Activated CD8-positive, alpha-beta memory T cell treated with anti-CD3 and anti-CD28 coated beads for 1 hour (primary cell): ENCODE measurements around the gene CHGA.

ENCODE experiments used
- DNase-seq, 2 donors: peaks; one replicate each; pipeline ENCODE4 v3.0.0-alpha.2; 2020; ENCODE audit warnings: low read depth in 1 of 2; ENCODE audit errors: extremely low read depth in 1 of 2

The CHGA gene

DNA sequence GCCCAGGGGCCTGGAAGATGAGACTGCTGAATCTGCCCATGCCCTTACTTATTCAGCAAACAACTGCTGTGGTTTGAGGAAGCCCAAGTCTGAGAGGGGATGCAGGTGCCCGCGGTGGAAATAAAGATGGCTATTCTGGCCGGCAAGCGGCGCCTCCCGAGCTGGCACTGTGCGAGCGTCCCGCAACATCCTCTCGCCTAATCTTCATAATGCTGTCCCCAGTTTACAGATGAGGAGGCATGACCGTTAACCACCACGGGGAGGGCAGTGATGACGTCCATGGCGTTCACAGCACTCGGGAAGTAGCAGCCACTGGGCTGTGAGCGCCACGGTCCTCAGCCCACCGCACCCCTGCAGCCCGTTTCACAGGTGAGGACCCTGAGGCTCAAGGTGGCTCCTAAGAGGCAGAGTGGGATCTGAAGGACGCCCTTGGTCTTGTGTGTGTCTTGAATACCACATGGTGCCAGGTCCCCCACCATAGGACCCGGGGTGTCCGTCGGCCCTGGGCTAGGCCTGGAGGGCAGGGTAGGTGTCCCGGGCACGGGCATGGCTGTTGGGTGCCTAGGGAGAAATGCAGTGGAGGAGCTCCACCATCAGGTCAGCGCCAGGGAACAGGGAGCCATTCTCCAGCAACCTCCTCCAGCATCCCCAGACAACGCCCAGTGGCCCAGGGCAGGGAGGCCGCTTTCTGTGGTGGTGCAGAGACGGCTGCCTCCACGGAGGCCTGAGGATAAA lies 20.2 kb downstream of the CHGA start:
- no peak for DNase-seq

DNA sequence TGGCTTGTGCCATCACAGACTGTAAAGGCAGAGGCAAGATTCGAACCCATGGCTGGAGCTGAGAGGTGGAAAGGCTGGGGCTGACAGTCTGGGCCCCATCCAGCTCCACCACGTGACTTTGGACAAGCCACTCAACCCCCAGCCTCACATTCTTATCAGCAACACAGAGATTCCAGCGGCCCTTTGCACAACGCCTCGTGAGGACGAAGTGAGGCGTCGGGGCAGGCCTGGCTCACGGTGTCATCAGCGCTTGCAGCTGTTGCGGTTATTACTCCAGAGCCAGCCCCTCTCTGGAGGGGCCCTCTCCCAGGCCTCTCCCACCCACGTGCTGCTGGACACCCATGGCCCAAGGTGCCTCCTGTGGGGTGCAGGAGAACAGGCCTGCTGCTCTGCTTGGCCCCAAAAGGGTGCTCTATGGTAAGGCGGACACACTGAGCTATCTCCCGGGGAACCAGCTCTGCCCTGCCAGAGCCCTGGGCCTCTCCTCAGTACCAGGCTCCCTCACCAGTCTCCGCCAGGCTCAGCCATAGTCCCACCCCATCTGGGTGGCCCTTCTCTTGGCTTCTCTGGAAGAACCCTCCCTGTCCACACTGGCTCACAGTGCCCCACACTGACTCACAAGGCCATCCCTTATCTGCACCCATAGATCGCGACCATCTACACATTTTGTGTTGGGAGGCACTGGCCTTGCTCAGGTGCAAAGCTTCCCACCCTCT lies 21.1 kb downstream of the CHGA start:
- DNase-seq = no peak

DNA sequence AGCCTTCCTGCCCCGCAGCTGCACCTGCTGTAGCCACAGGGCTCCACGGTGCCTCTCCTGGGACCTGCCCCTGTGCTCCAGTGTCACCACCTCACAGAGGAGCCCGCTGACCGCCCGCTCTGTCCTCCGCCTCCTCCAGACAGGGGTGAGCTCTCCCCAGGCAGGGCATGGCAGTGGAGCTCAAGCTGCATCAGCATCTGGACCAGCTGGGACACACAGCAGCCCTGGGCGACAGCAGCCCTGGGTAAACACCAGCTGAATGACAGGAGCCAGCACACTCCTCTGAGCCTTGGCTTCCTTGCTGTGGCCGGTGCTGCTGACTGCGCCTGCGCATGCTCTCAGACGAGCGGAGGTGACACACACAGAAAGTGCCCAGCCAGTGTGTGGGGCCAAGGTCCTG lies 22.0 kb downstream of the CHGA start:
- DNase-seq = no peak

DNA sequence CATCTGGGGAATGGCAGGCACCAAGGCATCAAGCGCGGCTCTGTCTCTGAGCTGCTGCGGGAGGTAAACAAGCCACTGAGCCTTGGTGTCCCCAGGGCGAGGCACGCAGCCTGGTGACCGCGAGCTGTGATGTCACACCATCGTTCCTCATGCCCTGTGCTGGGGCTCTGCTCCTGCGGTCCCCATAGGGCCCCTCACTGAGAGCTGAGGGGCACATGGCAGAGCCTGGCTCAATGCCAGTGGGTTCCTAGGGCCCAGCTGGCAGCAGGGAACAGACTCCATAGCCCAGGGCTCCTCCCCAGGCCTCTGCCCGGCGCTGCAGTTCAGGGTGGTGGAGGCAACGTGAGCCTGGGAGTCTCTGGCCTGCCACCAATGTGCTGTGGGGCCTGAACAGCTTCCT lies 22.6 kb downstream of the CHGA start:
- no peak for DNase-seq

DNA sequence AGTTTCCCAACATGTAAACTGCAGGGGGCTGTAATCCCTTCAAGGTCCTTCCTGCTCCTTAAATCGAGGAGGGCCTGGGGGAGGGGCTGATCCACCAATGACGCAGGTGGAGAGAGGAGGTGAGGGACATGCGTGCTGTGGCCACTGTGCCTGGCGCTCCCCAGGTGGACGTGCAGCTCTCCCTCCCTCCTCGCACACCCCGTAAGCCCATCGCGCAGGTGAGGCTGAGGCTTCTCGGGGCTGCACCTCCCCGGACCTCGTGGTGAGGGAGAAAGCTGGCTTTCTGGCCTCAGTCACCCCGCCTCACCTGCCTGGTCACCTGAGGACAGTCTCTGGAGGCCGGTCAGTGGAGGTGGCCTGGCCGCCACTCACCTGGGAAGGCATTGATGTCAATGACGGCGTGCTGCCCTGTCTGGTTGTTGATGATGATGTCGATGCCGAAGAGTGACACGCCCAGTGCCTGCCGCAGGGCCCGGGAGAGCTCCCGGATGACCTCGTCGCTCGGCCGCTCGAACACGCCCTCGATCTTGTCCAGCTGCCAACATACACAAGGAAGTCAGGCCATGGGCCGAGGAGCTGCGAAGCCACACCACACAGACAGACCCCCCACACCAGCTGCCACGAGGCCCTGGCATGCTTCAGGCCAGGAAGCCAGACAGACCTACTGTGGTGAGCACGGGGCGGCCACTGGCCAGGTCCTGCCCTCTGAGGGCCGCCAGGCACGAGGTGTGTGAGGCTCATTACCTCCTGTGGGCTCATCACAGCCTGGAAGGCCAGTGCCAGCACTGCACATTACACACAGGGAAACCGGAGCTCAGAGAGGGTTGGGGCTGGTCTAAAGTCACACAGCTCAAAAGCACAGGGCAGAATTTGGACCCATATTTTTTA lies 23.3 kb downstream of the CHGA start:
- no peak for DNase-seq

DNA sequence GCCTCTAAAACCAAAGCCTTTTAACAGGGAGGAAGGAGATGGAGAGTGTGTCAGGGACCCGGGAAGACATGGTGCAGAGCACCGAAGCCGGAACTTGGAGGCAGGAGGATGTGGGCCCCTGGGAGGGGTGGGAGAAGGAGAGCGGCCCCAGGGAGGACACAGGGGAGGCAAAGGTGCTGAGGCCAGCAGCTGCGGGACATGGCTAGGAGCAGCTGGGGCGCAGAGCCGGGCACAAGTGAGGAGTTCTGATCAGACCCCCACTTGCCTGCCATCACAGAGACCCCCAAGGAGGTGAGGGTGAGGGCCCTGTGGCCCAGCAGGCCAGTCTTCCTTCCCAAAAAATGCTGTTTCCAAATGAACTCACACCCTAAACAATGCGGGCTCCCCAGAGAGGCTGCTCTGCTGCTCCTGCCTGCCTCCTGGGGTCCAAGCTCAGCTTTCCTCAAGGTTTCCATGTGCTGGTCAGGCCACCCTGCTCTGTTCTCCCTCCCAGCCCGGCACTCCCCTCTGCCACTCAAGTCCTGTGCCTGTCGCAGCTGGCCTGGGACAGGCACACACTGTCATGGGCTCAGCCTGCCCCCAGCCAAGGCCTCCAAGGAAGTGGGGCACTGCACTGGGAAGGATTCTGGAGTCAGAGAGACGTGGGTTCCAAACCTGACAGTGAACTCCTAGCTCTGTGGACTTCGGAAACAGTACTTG lies 24.0 kb downstream of the CHGA start:
- no peak for DNase-seq

DNA sequence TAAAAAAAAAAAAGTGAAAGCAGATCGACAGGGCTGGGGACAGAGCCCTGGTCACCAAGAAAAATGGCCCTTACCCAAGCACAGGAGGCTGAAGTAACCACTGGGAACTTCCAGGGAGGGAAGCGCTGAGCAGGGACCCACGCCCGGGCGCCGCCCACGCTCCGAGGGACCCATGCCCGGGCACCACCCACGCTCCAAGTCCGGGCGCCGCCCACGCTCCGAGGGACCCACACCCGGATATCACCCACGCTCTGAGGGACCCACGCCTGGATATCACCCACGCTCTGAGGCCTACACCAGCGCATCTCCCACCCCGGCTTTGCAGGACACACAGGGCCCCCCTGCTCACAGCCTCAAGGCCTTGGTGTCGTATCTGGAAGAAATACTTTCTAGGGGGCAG lies 25.7 kb downstream of the CHGA start:
- DNase-seq = no peak

DNA sequence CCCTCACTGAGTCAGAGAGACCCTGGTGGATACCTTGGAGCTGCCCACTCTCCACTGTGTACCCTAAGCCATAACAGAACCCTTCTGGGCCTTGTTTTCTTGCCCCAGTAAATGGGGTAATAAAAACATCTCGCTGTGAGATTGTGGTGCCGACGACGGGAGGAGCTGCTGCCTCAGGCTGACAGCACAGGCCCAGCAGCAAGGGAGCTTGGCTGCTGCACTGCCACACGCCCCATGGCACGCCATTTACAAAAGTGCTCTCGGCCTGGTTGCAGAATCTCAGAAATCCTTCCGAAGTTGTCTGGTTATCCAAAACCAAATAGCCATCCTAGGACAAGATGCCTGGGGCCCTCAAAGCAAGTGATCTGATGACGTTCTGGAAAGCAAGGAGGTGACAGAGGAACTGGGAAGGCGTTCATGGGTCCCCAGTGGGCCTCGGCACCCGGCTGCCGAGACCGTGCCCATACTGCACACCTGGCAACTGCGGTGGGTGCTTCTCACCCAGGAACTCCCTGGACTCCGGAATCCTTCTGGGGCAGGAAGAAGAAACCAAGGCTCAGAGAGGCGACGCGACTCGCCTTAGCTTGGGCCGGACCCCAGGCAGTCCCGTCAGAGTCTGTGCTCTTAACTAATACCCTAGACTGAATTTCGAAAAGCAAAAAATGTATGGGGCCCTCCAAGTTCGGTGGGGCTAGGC lies 26.7 kb downstream of the CHGA start:
- no peak for DNase-seq

DNA sequence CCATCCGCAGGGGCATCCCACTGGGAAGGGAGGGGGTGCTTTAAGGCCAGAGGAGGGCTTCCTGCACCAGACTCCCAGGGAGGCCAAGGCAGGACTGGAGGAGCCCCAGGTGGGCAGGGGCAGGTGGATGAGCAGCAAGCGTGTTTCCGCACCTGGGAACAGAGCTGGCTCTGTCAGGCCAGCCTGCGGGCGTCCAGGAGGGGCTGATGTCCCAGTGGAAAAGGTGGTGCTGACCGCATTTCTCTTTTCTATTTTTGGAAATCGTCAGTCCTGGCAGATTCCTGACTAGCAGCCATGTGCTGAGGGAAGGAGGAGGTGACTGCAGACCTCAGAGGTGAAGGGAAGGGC lies 27.2 kb downstream of the CHGA start:
- DNase-seq = no peak

DNA sequence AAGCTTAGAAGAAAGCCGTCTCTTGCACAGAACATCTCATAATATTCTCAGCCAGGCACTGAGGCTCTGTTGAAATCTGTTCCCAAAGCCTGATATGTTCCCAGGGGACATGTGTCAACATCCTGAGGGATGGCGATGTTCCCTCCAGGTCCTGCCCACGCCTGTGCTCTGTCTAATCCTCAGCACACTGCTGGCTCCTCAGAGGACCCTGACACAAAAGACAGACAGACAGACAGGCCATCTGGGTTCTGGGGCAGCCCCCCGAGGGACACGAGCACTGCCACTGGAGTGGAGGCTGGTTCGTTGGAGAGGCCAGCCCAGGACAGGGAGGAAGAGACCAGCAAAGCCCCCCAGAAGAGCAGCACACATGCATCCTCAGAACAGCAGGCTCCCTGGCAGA lies 27.8 kb downstream of the CHGA start:
- DNase-seq = no peak

DNA sequence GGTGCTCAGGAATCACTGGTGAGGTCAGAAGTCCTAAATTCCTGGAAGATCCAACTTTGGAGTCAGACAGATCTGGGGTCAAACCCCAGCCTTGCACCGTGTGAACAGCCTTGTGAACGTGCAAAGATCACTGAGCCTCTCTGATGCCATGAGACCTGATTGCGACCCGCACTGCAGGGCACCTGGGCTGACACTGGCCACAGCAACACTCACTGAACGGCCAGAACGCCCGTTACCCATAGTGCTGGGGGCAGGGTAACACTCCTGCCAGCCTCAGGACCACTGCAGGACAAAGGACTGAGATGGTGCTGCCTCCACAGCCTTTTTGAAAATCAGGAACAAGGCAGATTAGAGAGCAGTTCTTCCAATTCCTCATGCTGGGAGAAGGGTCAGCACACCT lies 28.3 kb downstream of the CHGA start:
- no peak for DNase-seq

DNA sequence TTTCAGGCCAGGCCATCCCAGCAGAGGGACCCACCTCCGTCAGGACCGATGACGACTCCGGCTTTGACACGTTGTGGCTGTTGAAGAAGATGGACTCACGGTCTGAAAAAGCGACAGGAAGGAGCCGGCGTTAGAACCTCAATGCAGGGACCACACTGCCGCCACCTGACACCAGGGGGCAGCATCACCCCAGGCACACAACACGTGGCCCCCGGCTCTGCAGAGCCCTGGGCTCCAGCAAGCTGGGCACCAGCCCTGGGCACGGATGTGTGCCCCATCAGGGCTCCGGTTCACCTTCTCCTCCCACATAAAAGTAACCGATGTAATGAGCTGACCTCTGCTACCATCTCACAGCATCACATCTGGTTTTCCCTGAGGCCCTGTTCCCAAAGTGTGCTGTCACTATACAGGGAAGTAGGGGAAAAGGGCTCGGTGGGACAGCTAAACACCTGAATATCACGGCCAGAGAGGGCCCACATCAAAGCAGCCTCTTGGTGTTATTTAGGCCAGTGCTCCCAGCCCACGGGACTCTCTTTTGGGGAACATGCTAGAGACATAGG lies 29.0 kb downstream of the CHGA start:
- DNase-seq = peak; percentile 36 to 73

DNA sequence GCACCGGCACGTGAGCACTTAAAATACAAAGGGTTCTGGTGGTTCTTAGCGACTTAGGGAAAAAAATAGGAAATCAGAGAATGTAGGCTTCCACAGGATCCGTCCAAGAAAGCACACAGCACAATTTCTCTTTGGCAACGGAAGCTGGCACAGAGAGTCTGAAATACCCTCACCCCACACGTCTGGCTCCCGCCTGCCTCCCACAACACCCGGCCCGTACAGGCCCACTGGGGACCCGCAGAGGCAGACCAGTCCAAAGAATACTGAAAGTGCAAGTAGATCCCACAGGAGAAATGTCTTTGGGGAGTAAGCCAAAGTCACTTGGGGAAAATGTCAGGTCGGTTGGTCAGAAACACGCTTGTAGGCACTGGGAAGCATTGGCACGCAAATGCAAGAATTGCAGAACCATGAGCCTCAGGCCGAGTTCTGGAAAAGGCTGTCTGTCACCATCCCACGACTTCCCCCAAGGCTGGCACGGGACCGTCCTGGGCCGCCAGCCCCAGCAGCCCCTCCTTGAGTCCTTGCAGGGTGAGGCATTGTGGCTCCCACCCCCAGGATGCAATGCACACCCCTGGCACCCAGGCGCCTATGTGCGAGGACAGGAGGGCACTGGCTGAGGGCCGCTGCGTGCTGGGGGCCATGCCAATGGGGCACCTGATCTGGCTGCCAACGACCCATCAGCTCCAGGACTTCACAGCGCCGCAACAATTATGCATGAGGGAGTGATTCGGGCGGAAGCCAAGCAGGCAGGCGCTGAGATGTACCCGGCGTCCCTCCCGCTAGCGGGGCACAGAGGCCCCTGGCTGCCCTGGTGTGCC lies 29.7 kb downstream of the CHGA start:
- DNase-seq = no peak

DNA sequence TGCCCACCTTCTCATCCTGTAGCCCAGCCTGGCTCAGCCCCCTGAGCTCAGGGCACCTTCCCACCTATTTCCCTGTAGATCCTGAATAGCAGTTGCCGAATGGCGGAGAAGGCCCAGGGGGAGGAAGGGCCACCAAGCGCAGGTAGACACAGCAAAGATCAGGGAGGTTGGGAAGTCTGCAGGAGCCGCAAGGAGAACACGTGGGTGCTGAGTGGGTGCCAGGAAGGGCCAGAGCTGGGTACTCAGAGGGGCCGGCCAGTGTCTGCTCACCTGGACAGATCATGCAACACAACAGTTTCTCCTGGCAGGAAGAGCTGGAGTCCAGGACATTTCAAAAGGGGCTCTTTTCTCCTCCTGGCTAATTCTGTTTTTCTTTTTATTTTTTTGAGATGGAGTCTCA lies 30.6 kb downstream of the CHGA start:
- no peak for DNase-seq

DNA sequence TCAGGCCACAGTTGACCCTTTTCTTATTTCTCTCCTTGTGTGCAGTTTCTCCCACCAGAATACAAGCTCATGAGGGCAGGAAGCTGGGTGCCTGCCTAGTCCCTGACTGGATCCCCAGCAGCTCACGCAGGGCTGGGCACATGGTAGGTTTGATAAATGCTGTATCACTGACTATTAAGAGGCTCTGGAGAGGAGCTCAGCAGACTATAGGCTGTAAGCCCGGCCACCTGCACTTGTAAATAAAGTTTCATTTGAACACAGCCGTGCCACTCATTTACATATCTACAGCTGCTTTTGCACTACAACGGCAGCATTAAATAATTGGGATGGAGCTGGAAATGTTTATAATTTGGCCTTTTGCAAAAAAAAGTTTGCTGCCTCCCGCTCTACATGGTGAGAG lies 32.0 kb downstream of the CHGA start:
- no peak for DNase-seq

DNA sequence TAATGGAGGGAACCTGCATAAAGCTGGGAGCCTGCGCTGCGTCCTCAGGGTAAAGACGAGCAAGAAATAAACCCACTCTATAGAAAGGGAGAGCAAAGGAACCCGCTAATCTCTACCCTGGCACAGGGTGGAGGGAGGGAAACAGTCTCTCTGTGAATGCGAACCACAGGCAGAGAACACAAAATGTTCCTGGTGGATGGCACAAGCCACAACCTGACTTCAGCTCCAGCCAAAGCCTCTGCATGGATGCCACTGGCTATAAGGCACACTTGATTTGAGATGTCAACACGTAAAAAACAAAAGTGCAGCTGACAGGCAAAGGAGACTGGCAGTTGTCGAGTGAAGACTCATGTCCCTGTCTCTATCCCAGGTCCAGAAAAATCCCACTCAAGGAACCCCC lies 32.4 kb downstream of the CHGA start:
- DNase-seq = no peak

DNA sequence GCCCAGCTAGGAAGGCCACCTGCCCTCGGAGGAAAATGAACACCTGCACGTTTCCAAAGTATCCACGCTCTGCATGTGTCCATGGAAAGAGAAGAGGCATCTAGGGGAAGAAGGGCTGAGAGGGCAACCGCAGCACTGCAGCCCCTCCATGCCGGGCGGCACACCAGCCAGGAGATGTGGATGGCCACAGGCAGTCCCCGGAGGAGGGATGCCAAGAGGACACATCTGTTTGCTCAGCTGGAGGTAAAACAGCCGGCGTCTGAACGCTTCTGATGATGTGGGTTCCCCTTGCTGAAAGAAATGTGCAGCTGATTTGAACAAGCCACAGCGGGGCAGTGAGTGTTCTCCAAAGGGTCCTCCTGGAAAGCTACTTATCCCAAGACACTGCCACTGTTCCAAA lies 34.0 kb downstream of the CHGA start:
- DNase-seq = no peak

DNA sequence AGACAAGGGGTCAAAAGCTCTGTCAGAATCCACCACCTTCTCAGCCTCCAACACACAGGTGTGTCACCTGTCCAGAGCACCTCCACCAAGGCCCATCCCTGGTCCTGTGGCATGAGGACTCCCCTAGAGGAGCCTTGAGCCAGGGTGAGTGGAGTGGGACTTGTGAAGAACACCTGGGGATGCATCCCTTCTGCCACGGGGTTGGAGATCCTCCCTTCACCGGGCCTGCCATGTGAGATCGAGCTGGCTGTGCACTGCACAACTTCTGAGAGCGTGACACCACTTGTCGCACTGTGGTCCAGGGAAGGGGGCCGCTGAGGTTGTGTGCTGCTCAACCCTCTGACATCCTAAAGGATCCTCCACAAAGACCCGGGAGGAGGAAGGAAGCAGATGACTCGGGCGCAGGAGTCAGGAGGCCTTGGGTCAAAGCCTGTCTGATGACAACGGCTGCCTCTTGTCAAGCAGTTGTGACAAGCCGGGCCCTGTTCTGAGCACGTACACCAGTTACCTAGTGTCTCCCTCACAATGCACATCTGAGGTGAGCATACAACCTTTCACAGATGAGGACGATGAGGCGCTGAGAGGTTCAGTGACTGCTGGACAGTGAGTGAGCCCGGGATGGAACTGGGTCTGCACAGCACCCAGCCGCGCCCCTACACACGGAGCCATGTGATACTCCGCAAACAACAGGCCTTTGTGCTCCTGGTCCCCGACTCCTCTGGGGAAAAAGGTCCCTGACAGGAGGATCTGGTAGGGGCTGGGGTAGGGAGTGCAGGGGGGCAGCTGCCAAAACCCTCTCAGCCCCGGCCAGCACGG lies 35.6 kb downstream of the CHGA start:
- no peak for DNase-seq

DNA sequence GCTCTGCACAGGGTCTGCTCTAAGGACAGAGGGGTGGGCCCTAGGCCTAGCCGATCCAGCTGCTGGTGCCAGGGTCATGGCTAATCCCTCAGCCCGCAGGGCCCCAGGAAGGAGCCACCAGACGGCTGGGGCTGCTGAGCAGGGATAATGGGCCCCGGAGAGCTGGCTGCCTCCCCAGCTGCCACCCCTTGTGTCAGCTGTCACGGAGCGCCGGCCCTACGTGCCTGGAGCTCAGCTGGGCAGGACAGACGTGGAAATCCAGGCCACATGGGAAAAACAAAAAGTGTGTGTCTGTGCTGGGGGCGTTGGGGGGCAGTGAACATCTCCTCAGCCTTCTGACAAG lies 36.2 kb downstream of the CHGA start:
- DNase-seq = no peak
